Thyroid gland (tissue), 4 donors: ENCODE results near the gene SHPK. TPM values are rescaled to one million over a fixed set of nuclear protein-coding genes. Genes with fewer than 3 reads are reported as not detected.

Experiments
- DNase-seq, 2 donors: peaks; one replicate each; pipeline ENCODE4 v3.0.0-alpha.2; 2019
- H3K27ac ChIP-seq, 3 donors: fragments of 200-600 bp; sonication (generic); 1 replicate in 2 of 3; 2 replicates in 1 of 3; pipeline ENCODE4 v1.5.1; 2016 to 2019; ENCODE audit warnings: mild to moderate bottlenecking in 1 of 3, moderate library complexity in 1 of 3
- H3K27me3 ChIP-seq: fragments of 200-600 bp; sonication (generic); one replicate; pipeline ENCODE4 v1.5.1; 2019
- H3K36me3 ChIP-seq, 2 donors: fragments of 200-600 bp; sonication (generic); one replicate each; pipeline ENCODE4 v1.5.1; 2016 to 2019
- H3K4me1 ChIP-seq, 2 donors: fragments of 200-600 bp; sonication (generic); one replicate each; pipeline ENCODE4 v1.5.1; 2017 to 2019
- H3K4me3 ChIP-seq, 3 donors: fragments of 200-600 bp; sonication (generic); replicated peaks in 1 of 3; 1 replicate in 2 of 3; 2 replicates in 1 of 3; pipeline ENCODE4 v1.5.1; 2016; ENCODE audit warnings: mild to moderate bottlenecking in 1 of 3
- H3K9me3 ChIP-seq: fragments of 200-600 bp; sonication (generic); one replicate; pipeline ENCODE4 v1.5.1; 2017
- POLR2A ChIP-seq, 2 donors: fragments of 450-650 bp; IDR thresholded peaks; one replicate each; pipeline ENCODE4 v1.6.1; 2017; ENCODE audit warnings: antibody characterized with exemption in 2 of 2, mild to moderate bottlenecking in 2 of 2, moderate library complexity in 1 of 2
- WGBS, 2 donors: methylation state at CpG; one replicate each; pipeline ENCODE4 v1.1.5; 2017; 5-methylcytosine and 5-hydroxymethylcytosine counted together
- intact Hi-C: fragments of 100-400 bp; cut with DNase I; formaldehyde crosslinking; loops from one replicate; pipeline ENCODE4 v1.15.1; 2023
- total RNA-seq, 4 donors: library from RNA; depleted of rRNA; stranded (reverse); fragments of >200 nt; gene quantifications; one replicate each; pipeline ENCODE4 v1.2.3, GENCODE V29; 2016
- TF ChIP-seq, protein P1 (sequence below), 6 experiments: fragments of 200-600 bp in 3 of 6; fragments of 450-650 bp in 3 of 6; sonication (generic) in 3 of 6; IDR thresholded peaks; one replicate each; pipeline ENCODE4 v1.5.1; 2016 to 2019; ENCODE audit warnings: antibody characterized with exemption in 6 of 6, mild to moderate bottlenecking in 2 of 6, inconsistent platforms in 1 of 6, moderate library complexity in 1 of 6

SHPK gene
- total RNA-seq, 4 donors from 2014 or later = 16.1 to 18.4 (median 17.6) TPM

DNA sequence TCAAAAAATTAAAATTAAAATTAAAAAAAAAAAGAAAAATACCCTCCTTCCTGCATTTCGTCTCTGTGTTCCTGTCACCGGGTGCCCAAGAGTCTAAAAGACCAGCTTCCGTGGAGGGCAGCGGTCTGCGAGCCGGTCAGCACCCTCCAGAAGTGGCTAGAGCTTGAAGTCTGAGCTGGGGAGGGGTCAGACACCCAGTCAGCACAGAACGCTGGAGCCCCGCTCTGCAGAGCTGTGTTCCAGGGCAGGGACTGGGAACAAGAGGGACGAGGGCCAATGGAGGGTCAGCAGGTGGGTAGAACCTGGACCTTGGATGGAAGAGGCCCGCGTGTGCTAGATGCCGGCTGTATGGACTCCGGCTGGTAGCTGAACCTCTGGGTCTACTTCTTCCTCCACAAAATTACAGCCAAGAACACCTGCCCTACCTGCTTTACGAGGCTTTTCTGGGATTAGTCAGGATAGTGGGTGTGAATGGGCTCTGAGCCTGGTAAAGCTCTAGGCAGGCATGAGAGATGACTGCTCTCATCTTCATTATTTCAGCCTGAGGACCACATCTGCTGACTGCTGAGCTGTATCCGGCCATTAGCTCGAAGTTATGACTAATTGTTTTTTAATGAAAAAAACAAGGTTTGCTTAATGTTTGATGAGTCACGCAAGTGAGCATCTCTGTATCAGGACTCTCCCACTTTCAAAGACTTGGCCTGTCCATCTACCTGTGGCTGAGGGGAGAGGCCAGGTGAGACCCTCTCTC, 32.8 kb downstream of the SHPK start:
- 89 to 93% methylated on average over 17 of the region's 17 CpGs for WGBS, 2 donors
- intact Hi-C loops = no loop called here
- TF ChIP-seq, protein P1, sequence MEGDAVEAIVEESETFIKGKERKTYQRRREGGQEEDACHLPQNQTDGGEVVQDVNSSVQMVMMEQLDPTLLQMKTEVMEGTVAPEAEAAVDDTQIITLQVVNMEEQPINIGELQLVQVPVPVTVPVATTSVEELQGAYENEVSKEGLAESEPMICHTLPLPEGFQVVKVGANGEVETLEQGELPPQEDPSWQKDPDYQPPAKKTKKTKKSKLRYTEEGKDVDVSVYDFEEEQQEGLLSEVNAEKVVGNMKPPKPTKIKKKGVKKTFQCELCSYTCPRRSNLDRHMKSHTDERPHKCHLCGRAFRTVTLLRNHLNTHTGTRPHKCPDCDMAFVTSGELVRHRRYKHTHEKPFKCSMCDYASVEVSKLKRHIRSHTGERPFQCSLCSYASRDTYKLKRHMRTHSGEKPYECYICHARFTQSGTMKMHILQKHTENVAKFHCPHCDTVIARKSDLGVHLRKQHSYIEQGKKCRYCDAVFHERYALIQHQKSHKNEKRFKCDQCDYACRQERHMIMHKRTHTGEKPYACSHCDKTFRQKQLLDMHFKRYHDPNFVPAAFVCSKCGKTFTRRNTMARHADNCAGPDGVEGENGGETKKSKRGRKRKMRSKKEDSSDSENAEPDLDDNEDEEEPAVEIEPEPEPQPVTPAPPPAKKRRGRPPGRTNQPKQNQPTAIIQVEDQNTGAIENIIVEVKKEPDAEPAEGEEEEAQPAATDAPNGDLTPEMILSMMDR (IDR thresholded peaks at IDR 0.05) = no peak
- TF ChIP-seq POLR2A (IDR thresholded peaks at IDR 0.05) = no peak
- no peaks in the 10 kb centered on the region for H3K9me3 ChIP-seq
- no peak overlapping the region for H3K4me3 ChIP-seq
- no peak for DNase-seq
- peaks cover 0 to 3% of the 10 kb centered on the region in 2 donors for H3K36me3 ChIP-seq
- H3K27ac ChIP-seq = no peak overlapping the region
- no peaks in the 10 kb centered on the region for H3K27me3 ChIP-seq
- H3K4me1 ChIP-seq = no peaks in the 10 kb centered on the region

DNA sequence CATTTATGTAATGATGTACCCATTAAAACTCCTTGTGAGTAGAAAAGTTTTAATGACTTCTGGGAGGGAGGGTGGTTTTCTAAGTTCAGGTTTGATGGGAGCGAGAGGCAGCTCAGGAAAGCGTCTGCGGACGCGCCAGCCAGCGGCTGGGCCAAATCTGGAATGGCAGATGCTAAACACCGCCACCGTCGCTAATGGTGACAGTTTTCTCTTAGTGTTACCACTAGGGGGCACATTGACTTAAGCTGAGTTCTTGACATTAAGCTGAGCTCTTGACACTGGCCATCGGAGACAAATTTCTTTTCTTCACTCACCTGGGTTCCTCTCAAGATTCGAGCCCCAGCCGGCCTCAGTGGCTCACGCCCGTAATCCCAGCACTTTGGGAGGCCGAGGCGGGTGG, 33.6 kb downstream of the SHPK start:
- no peak overlapping the region for H3K4me3 ChIP-seq
- no peaks in the 10 kb centered on the region for H3K36me3 ChIP-seq
- DNase-seq = no peak
- no peaks in the 10 kb centered on the region for H3K27me3 ChIP-seq
- H3K9me3 ChIP-seq = no peaks in the 10 kb centered on the region
- H3K27ac ChIP-seq = no peak overlapping the region
- intact Hi-C loops = no loop called here
- TF ChIP-seq POLR2A (IDR thresholded peaks at IDR 0.05) = no peak
- TF ChIP-seq, protein P1 (IDR thresholded peaks at IDR 0.05) = peak in 3 of 6 experiments; percentile 17 to 22 (median 21)
- 71 to 73% methylated on average over 16 of the region's 16 CpGs for WGBS, 2 donors
- no peaks in the 10 kb centered on the region for H3K4me1 ChIP-seq

DNA sequence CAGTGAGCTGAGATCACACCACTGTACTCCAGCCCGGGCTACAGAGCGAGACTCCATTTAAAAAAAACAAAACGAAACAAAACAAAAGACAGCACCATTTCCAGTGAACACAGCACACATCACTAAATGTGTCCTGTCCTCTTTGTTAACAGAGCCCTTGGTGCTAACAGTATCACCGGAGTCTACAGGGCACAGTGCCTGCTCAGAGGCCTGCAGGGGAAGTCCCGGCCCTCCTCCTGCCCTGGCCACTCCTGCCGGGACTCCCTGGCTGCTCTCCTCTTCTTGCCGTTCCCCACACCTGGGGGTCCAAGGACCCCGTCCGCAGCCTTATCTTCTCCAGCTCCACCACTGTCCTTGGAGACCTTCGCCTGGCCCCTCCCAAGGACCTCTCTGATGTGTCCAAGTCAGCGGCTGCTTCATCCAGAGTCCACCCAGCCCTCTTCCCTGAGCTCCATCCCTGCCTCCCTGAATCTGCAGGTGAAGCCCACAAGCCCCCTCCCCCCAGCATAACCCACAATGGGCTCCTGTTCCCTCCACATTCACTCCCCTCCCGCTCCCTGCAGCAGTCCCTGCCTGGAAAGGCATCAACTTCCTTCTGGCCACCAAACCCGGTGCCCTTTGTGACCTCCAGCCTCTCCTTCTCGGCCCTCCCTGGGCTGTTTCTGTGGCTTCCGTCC, 35.4 kb downstream of the SHPK start:
- intact Hi-C loops = no loop called here
- no peaks in the 10 kb centered on the region for H3K9me3 ChIP-seq
- H3K27ac ChIP-seq = no peak overlapping the region
- H3K4me3 ChIP-seq = no peak overlapping the region
- no peak for DNase-seq
- no peaks in the 10 kb centered on the region for H3K36me3 ChIP-seq
- H3K27me3 ChIP-seq = no peaks in the 10 kb centered on the region
- H3K4me1 ChIP-seq = no peaks in the 10 kb centered on the region
- TF ChIP-seq, protein P1 (IDR thresholded peaks at IDR 0.05) = no peak
- no peak for TF ChIP-seq POLR2A (IDR thresholded peaks at IDR 0.05)
- WGBS, 2 donors = 73 to 77% methylated on average over 15 of the region's 15 CpGs

DNA sequence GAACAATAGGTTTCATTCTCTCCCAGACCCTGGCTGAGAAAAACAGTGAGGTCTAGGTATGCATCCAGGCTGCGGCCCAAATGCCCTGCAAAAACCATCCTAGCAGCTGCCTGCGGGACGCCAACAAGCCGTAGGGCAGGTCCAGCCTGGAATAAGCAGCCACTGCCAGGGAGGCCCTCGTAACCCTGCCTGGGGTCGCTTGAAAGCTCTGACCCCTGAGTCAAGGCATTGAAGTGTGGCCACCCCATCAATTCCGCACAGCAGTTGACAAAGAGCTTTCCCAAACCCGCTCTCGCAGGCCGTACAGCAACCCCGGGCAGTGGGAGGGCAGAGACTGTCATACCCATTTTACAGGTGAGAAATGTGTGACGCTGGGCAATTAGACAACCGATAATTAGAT, 38.0 kb downstream of the SHPK start:
- intact Hi-C loops = no loop called here
- Histone ChIP-seq H3K9me3 (no peaks in the 10 kb centered on the region), H3K27ac (no peak overlapping the region), H3K4me3 (no peak overlapping the region), H3K27me3 (no peaks in the 10 kb centered on the region), H3K4me1 (no peaks in the 10 kb centered on the region), H3K36me3 (no peaks in the 10 kb centered on the region)
- WGBS, 2 donors = 85 to 91% methylated on average over 13 of the region's 13 CpGs
- TF ChIP-seq POLR2A (IDR thresholded peaks at IDR 0.05) = no peak
- TF ChIP-seq, protein P1 (IDR thresholded peaks at IDR 0.05) = no peak
- no peak for DNase-seq
